Measurements from ENCODE around the gene BPNT1. TPM values are rescaled to one million over a fixed set of nuclear protein-coding genes. Genes with fewer than 3 reads are reported as not detected.
"Not testable (repeated sequence)": the region's sequence is repeated elsewhere in the genome, so short reads cannot be mapped to it uniquely, and the experiment has no call there.

BPNT1 gene
- total and polyA plus RNA-seq, 2 of the 8 experiments (the other 6 are each of a cell fraction or from before 2014, with no cell fraction given) = 13.2 to 16.3 TPM

DNA sequence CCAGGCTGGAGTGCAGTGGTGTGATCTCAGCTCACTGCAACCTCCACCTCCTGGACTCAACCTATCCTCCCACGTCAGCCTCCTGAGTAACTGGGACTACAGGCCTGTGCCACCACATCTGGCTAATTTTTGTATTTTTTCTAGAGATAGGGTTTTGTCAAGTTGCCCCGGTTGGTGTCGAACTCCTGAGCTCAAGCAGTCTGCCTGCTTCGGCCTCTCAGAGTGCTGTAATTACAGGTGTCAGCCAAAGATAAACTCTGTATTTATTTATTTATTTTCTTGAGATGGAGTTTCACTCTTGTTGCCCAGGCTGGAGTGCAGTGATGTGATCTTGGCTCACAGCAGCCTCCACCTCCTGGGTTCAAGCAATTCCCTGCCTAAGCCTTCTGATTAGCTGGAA lies 23.0 kb upstream of the BPNT1 start:
- H2BK120ac ChIP-seq (replicated peaks; ENCODE audit: low read depth, low read length); H3K4me2 ChIP-seq (ENCODE audit: insufficient read depth in 1 of 2, low read depth in 2 of 2, low read length in 2 of 2); H2BK12ac ChIP-seq (ENCODE audit: low read depth, low read length); H4K91ac ChIP-seq (replicated peaks; ENCODE audit: insufficient read length, low read length); H4K20me1 ChIP-seq (replicated peaks in 1 of 2; ENCODE audit: control insufficient read depth in 1 of 2, insufficient read depth in 2 of 2, low read length in 2 of 2); DNase-seq (ENCODE audit: low read depth in 1 of 2, low spot score in 2 of 2); H3K9me3 ChIP-seq (ENCODE audit: insufficient read depth in 2 of 2, low read depth in 1 of 2, low read length in 1 of 2); H3K18ac ChIP-seq (ENCODE audit: extremely low read depth, low read length); H3K79me1 ChIP-seq (ENCODE audit: low read depth, low read length); H2BK20ac ChIP-seq (ENCODE audit: low read length); H4K5ac ChIP-seq (ENCODE audit: insufficient read length, low read depth, low read length); H3K4me3 ChIP-seq (ENCODE audit: extremely low read depth in 1 of 4, insufficient read depth in 2 of 4, low read depth in 3 of 4, low read length in 4 of 4); H3K4me1 ChIP-seq (replicated peaks in 1 of 4; ENCODE audit: control insufficient read depth in 3 of 4, insufficient read depth in 4 of 4, low read length in 3 of 4); H2BK5ac ChIP-seq (ENCODE audit: low read depth, low read length); H3K56ac ChIP-seq (replicated peaks; ENCODE audit: insufficient read length, low read depth, low read length); H3K23ac ChIP-seq (ENCODE audit: insufficient read length); H3K27ac ChIP-seq (ENCODE audit: low read depth, low read length); H3K27me3 ChIP-seq (replicated peaks in 1 of 4; ENCODE audit: control insufficient read depth in 3 of 4, extremely low read depth in 1 of 4, insufficient read depth in 3 of 4, low read length in 3 of 4); H4K8ac ChIP-seq (ENCODE audit: extremely low read depth, insufficient read depth, low read length); H3K23me2 ChIP-seq (ENCODE audit: low read depth, low read length); H3K14ac ChIP-seq (ENCODE audit: insufficient read length); H3K9ac ChIP-seq (replicated peaks in 1 of 4; ENCODE audit: extremely low read depth in 1 of 4, low read depth in 3 of 4, low read length in 3 of 4); H3K4ac ChIP-seq (replicated peaks; ENCODE audit: insufficient read length, low read depth, low read length); H3K79me2 ChIP-seq (ENCODE audit: control insufficient read depth in 1 of 2, insufficient read depth in 2 of 2, low read length in 2 of 2); H2BK15ac ChIP-seq (ENCODE audit: low read length); FAIRE-seq; H2AFZ ChIP-seq (ENCODE audit: low read length); H2AK5ac ChIP-seq (ENCODE audit: low read depth, low read length): not testable (repeated sequence)
- peaks cover 5 to 49% (median 27%) of the 10 kb centered on the region in 4 experiments; a peak in 7 of 8 replicates for H3K36me3 ChIP-seq (ENCODE audit: control insufficient read depth in 2 of 4, insufficient read depth in 4 of 4, low read length in 3 of 4)
- ChIA-PET CTCF (ENCODE audit: partially characterized antibody) (interaction anchor here (0.6 to 3.2 kb wide), 29 partner anchors 9 to 687 kb away, joined by 3 to 38 read pairs (median 5); partner anchors contain the start of genes BPNT1 and IARS2), POLR2A (ENCODE audit: partially characterized antibody) (interaction anchor here (1.1 to 1.4 kb wide), 3 partner anchors 8 to 100 kb away, joined by 3 to 4 read pairs (median 4); no protein-coding TSS in a partner anchor)
- 93% methylated on average over 4 of the region's 4 CpGs; no CpG with 5 or more reads in 1 of the 2 experiments for WGBS, 2 experiments (ENCODE audit: extremely low coverage in 1 of 2, insufficient coverage in 1 of 2, insufficient read length in 1 of 2, insufficient replicate concordance in 2 of 2, low coverage in 1 of 2, low lambda C conversion rate in 2 of 2, missing lambda C conversion rate in 1 of 2)

GRCh38 chr1:220110473-220110872 lies 20.9 kb upstream of the BPNT1 start:
- H2BK12ac ChIP-seq (ENCODE audit: low read depth, low read length); H3K79me1 ChIP-seq (ENCODE audit: low read depth, low read length); H3K56ac ChIP-seq (replicated peaks; ENCODE audit: insufficient read length, low read depth, low read length); H3K4me1 ChIP-seq (replicated peaks in 1 of 4; ENCODE audit: control insufficient read depth in 3 of 4, insufficient read depth in 4 of 4, low read length in 3 of 4); H3K27me3 ChIP-seq (replicated peaks in 1 of 4; ENCODE audit: control insufficient read depth in 3 of 4, extremely low read depth in 1 of 4, insufficient read depth in 3 of 4, low read length in 3 of 4); H3K9ac ChIP-seq (replicated peaks in 1 of 4; ENCODE audit: extremely low read depth in 1 of 4, low read depth in 3 of 4, low read length in 3 of 4); H3K27ac ChIP-seq (ENCODE audit: low read depth, low read length); H3K14ac ChIP-seq (ENCODE audit: insufficient read length); H3K23ac ChIP-seq (ENCODE audit: insufficient read length); H4K8ac ChIP-seq (ENCODE audit: extremely low read depth, insufficient read depth, low read length); POLR2A ChIA-PET (ENCODE audit: partially characterized antibody); H3K9me3 ChIP-seq (ENCODE audit: insufficient read depth in 2 of 2, low read depth in 1 of 2, low read length in 1 of 2); H3K23me2 ChIP-seq (ENCODE audit: low read depth, low read length); H3K79me2 ChIP-seq (ENCODE audit: control insufficient read depth in 1 of 2, insufficient read depth in 2 of 2, low read length in 2 of 2); H3K4ac ChIP-seq (replicated peaks; ENCODE audit: insufficient read length, low read depth, low read length); H3K4me2 ChIP-seq (ENCODE audit: insufficient read depth in 1 of 2, low read depth in 2 of 2, low read length in 2 of 2); H2AK5ac ChIP-seq (ENCODE audit: low read depth, low read length); DNase-seq (ENCODE audit: low read depth in 1 of 2, low spot score in 2 of 2); H2BK5ac ChIP-seq (ENCODE audit: low read depth, low read length); H2BK20ac ChIP-seq (ENCODE audit: low read length); H2BK15ac ChIP-seq (ENCODE audit: low read length); H2AFZ ChIP-seq (ENCODE audit: low read length); H4K91ac ChIP-seq (replicated peaks; ENCODE audit: insufficient read length, low read length); H4K20me1 ChIP-seq (replicated peaks in 1 of 2; ENCODE audit: control insufficient read depth in 1 of 2, insufficient read depth in 2 of 2, low read length in 2 of 2); H3K4me3 ChIP-seq (ENCODE audit: extremely low read depth in 1 of 4, insufficient read depth in 2 of 4, low read depth in 3 of 4, low read length in 4 of 4); FAIRE-seq; CTCF ChIA-PET (ENCODE audit: partially characterized antibody); H2BK120ac ChIP-seq (replicated peaks; ENCODE audit: low read depth, low read length); H3K18ac ChIP-seq (ENCODE audit: extremely low read depth, low read length); H4K5ac ChIP-seq (ENCODE audit: insufficient read length, low read depth, low read length): not testable (repeated sequence)
- WGBS, 2 experiments (ENCODE audit: extremely low coverage in 1 of 2, insufficient coverage in 1 of 2, insufficient read length in 1 of 2, insufficient replicate concordance in 2 of 2, low coverage in 1 of 2, low lambda C conversion rate in 2 of 2, missing lambda C conversion rate in 1 of 2) = 95% methylated on average over 6 of the region's 6 CpGs; no CpG with 5 or more reads in 1 of the 2 experiments
- peaks cover 2 to 52% (median 37%) of the 10 kb centered on the region in 4 experiments; a peak in 7 of 8 replicates for H3K36me3 ChIP-seq (ENCODE audit: control insufficient read depth in 2 of 4, insufficient read depth in 4 of 4, low read length in 3 of 4)
